ENCODE measurements around the gene GOLGA2.

Gene GOLGA2

DNA sequence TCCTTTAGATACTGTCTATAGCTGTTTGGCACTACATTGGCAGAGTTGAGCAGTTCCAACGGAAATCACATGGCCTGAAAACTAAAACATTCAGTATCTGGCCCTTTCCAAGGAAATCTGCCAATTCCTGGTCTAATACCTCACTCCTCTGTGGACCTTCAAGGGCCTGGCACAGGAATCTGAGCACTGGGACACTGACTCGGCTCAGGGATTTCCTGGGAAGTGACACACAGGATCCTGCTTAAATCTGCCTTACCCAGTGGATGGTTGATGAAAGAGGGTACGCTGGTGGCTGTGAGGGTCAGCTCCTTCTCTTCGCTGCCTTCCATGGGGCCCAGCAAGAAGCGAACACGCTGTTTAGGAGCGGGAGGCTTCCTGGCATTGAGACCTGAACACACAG lies 45.5 kb upstream of the GOLGA2 start:
- peaks cover 38% of the 10 kb centered on the region for H3K79me2 ChIP-seq (ENCODE audit: insufficient read depth, low read length)
- H3K9ac ChIP-seq (ENCODE audit: low read depth, low read length, poor library complexity, severe bottlenecking): peak overlapping the region; percentile 86
- no peak for TF ChIP-seq EZH2phosphoT487 (IDR thresholded peaks at IDR 0.05; ENCODE audit: borderline replicate concordance)
- TF ChIP-seq, protein P1, sequence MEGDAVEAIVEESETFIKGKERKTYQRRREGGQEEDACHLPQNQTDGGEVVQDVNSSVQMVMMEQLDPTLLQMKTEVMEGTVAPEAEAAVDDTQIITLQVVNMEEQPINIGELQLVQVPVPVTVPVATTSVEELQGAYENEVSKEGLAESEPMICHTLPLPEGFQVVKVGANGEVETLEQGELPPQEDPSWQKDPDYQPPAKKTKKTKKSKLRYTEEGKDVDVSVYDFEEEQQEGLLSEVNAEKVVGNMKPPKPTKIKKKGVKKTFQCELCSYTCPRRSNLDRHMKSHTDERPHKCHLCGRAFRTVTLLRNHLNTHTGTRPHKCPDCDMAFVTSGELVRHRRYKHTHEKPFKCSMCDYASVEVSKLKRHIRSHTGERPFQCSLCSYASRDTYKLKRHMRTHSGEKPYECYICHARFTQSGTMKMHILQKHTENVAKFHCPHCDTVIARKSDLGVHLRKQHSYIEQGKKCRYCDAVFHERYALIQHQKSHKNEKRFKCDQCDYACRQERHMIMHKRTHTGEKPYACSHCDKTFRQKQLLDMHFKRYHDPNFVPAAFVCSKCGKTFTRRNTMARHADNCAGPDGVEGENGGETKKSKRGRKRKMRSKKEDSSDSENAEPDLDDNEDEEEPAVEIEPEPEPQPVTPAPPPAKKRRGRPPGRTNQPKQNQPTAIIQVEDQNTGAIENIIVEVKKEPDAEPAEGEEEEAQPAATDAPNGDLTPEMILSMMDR (conservative IDR thresholded peaks at IDR 0.05; ENCODE audit: low read length): no peak
- H3K27me3 ChIP-seq (ENCODE audit: insufficient read depth, low read length, poor library complexity, severe bottlenecking): no peaks in the 10 kb centered on the region
- no peak overlapping the region for H2AFZ ChIP-seq (ENCODE audit: low read length)
- H3F3A ChIP-seq (ENCODE audit: low read depth): no peaks in the 10 kb centered on the region
- peaks cover 8% of the 10 kb centered on the region for H3K4me1 ChIP-seq (ENCODE audit: insufficient read depth, low read length, poor library complexity, severe bottlenecking)
- H3K9me2 ChIP-seq (replicated peaks; ENCODE audit: low read depth, low read length): no peaks in the 10 kb centered on the region
- H3K9me3 ChIP-seq (ENCODE audit: insufficient read depth, low read depth, low read length): no peaks in the 10 kb centered on the region
- peaks cover 11% of the 10 kb centered on the region; the same call in 1 of the 2 replicates for H3K36me3 ChIP-seq (ENCODE audit: insufficient read depth, low read length)
- H3K4me2 ChIP-seq (ENCODE audit: low read depth, low read length, poor library complexity, severe bottlenecking): peak overlapping the region; percentile 76
- H3K4me3 ChIP-seq (ENCODE audit: low read length, poor library complexity, severe bottlenecking): peak overlapping the region; percentile 95
- H4K20me1 ChIP-seq (ENCODE audit: insufficient read depth, low read length, poor library complexity, severe bottlenecking): peaks cover 7% of the 10 kb centered on the region

DNA sequence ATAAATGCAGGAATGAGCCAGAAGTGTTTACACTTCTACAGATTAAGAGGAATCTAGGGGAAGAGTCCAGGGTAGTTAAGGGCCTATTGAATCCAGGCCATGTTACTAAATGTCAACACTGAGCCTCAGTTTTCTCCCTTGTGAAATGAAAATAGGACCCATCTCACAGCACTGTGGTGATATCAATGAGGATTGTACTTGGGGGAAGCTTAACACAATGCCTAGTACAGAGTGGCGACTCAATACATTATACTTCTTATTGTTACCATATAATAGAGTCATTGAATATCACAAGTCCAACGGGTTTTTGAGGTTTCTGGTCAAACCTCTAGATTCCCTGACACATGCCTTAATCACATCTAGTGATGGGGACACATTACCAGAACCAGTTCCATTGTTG lies 41.8 kb upstream of the GOLGA2 start:
- Histone ChIP-seq H3K9me2 (replicated peaks; ENCODE audit: low read depth, low read length) (no peaks in the 10 kb centered on the region), H3K36me3 (ENCODE audit: insufficient read depth, low read length) (peaks cover 18% of the 10 kb centered on the region; the same call in 1 of the 2 replicates), H3F3A (ENCODE audit: low read depth) (no peaks in the 10 kb centered on the region), H2AFZ (ENCODE audit: low read length) (no peak overlapping the region), H3K4me2 (ENCODE audit: low read depth, low read length, poor library complexity, severe bottlenecking) (no peak overlapping the region), H3K9me3 (ENCODE audit: insufficient read depth, low read depth, low read length) (no peaks in the 10 kb centered on the region), H3K4me3 (ENCODE audit: low read length, poor library complexity, severe bottlenecking) (no peak overlapping the region), H3K4me1 (ENCODE audit: insufficient read depth, low read length, poor library complexity, severe bottlenecking) (peaks cover 8% of the 10 kb centered on the region), H3K9ac (ENCODE audit: low read depth, low read length, poor library complexity, severe bottlenecking) (no peak overlapping the region), H4K20me1 (ENCODE audit: insufficient read depth, low read length, poor library complexity, severe bottlenecking) (no peaks in the 10 kb centered on the region), H3K79me2 (ENCODE audit: insufficient read depth, low read length) (peaks cover 14% of the 10 kb centered on the region), H3K27me3 (ENCODE audit: insufficient read depth, low read length, poor library complexity, severe bottlenecking) (no peaks in the 10 kb centered on the region)
- TF ChIP-seq EZH2phosphoT487 (IDR thresholded peaks at IDR 0.05; ENCODE audit: borderline replicate concordance): no peak

DNA sequence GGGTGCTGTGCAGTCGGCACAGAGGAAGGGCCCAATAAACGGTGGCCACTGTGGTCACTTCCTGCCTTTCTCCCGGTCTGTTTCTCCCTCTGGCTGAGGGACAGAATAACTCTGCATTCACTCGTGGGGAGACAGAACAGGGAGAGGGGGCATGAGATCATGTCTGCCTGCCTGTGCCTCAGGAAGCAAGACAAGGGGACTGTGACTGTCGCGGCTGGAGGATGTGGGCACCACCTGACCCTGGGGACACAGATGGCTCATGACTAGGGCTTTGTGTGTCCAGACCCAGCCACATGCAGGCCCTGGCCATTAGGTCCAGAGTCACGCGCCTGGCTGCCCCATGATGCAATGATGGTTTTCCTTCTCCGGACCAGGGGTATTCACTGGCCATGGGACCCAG lies 40.6 kb upstream of the GOLGA2 start:
- H3K79me2 ChIP-seq (ENCODE audit: insufficient read depth, low read length): peaks cover 7% of the 10 kb centered on the region
- no peak overlapping the region for H2AFZ ChIP-seq (ENCODE audit: low read length)
- no peaks in the 10 kb centered on the region for H4K20me1 ChIP-seq (ENCODE audit: insufficient read depth, low read length, poor library complexity, severe bottlenecking)
- H3K9me3 ChIP-seq (ENCODE audit: insufficient read depth, low read depth, low read length): no peaks in the 10 kb centered on the region
- H3K36me3 ChIP-seq (ENCODE audit: insufficient read depth, low read length): peaks cover 18% of the 10 kb centered on the region; the same call in 1 of the 2 replicates
- H3K4me1 ChIP-seq (ENCODE audit: insufficient read depth, low read length, poor library complexity, severe bottlenecking): peaks cover 6% of the 10 kb centered on the region
- no peaks in the 10 kb centered on the region for H3F3A ChIP-seq (ENCODE audit: low read depth)
- no peak overlapping the region for H3K4me2 ChIP-seq (ENCODE audit: low read depth, low read length, poor library complexity, severe bottlenecking)
- no peak overlapping the region for H3K9ac ChIP-seq (ENCODE audit: low read depth, low read length, poor library complexity, severe bottlenecking)
- H3K9me2 ChIP-seq (replicated peaks; ENCODE audit: low read depth, low read length): no peaks in the 10 kb centered on the region
- no peak overlapping the region for H3K4me3 ChIP-seq (ENCODE audit: low read length, poor library complexity, severe bottlenecking)
- H3K27me3 ChIP-seq (ENCODE audit: insufficient read depth, low read length, poor library complexity, severe bottlenecking): no peaks in the 10 kb centered on the region
- TF ChIP-seq, protein P1 (conservative IDR thresholded peaks at IDR 0.05; ENCODE audit: low read length): no peak
- TF ChIP-seq EZH2phosphoT487 (IDR thresholded peaks at IDR 0.05; ENCODE audit: borderline replicate concordance): no peak

DNA sequence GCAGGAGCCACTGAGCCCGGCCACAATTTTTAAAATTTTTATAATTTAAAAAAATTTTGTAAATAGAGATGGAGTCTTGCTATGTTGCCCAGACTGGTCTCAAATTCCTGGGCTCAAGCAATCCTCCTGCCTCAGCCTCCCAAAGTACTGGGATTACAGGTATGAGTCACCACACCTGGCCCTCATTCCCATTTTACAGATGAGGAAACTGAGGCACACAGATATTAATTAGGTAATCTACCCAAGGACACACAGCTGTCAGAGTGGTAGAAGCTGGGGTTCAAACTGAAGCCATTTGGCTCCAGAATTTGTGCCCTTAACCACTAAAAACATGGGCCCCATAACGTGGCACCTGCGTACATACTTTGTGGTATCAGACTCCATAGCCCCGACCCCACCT lies 38.9 kb upstream of the GOLGA2 start:
- H3K9me2 ChIP-seq (replicated peaks; ENCODE audit: low read depth, low read length): no peaks in the 10 kb centered on the region
- H3K4me3 ChIP-seq (ENCODE audit: low read length, poor library complexity, severe bottlenecking): no peak overlapping the region
- no peak overlapping the region for H2AFZ ChIP-seq (ENCODE audit: low read length)
- no peaks in the 10 kb centered on the region for H3K4me1 ChIP-seq (ENCODE audit: insufficient read depth, low read length, poor library complexity, severe bottlenecking)
- H3K9me3 ChIP-seq (ENCODE audit: insufficient read depth, low read depth, low read length): no peaks in the 10 kb centered on the region
- no peaks in the 10 kb centered on the region for H3F3A ChIP-seq (ENCODE audit: low read depth)
- no peaks in the 10 kb centered on the region for H3K27me3 ChIP-seq (ENCODE audit: insufficient read depth, low read length, poor library complexity, severe bottlenecking)
- TF ChIP-seq EZH2phosphoT487 (IDR thresholded peaks at IDR 0.05; ENCODE audit: borderline replicate concordance): no peak
- TF ChIP-seq, protein P1 (conservative IDR thresholded peaks at IDR 0.05; ENCODE audit: low read length): no peak
- no peaks in the 10 kb centered on the region for H4K20me1 ChIP-seq (ENCODE audit: insufficient read depth, low read length, poor library complexity, severe bottlenecking)
- H3K36me3 ChIP-seq (ENCODE audit: insufficient read depth, low read length): peaks cover 33% of the 10 kb centered on the region; the same call in 1 of the 2 replicates
- no peaks in the 10 kb centered on the region for H3K79me2 ChIP-seq (ENCODE audit: insufficient read depth, low read length)
- H3K9ac ChIP-seq (ENCODE audit: low read depth, low read length, poor library complexity, severe bottlenecking): no peak overlapping the region
- no peak overlapping the region for H3K4me2 ChIP-seq (ENCODE audit: low read depth, low read length, poor library complexity, severe bottlenecking)
